Lower leg skin (tissue), 4 donors: ENCODE results near the gene GOLGA6A. TPM values are rescaled to one million over a fixed set of nuclear protein-coding genes. Genes with fewer than 3 reads are reported as not detected.
"Not testable (repeated sequence)": the region's sequence is repeated elsewhere in the genome, so short reads cannot be mapped to it uniquely, and the experiment has no call there.

Experiments used
- DNase-seq, 2 donors: peaks; one replicate each; pipeline ENCODE4 v3.0.0-alpha.2; 2019; ENCODE audit warnings: low spot score in 2 of 2
- H3K4me3 ChIP-seq: fragments of 200-600 bp; sonication (generic); 2 replicates; pipeline ENCODE4 v1.5.1; 2017; ENCODE audit warnings: mild to moderate bottlenecking, low read depth; ENCODE audit not compliant: poor library complexity, severe bottlenecking
- POLR2A ChIP-seq, 2 donors: fragments of 450-650 bp; IDR thresholded peaks; one replicate each; pipeline ENCODE4 v1.6.1; 2016 to 2017; ENCODE audit warnings: antibody characterized with exemption in 2 of 2, mild to moderate bottlenecking in 1 of 2, moderate library complexity in 1 of 2
- WGBS, 2 donors: methylation state at CpG; one replicate each; pipeline ENCODE4 v1.1.5; 2018; 5-methylcytosine and 5-hydroxymethylcytosine counted together
- intact Hi-C: fragments of 100-400 bp; cut with DNase I; formaldehyde crosslinking; loops from one replicate; pipeline ENCODE4 v1.15.0; 2023; ENCODE audit warnings: low total_unique reads
- total RNA-seq, 4 donors: library from RNA; depleted of rRNA; stranded (reverse); fragments of >200 nt; gene quantifications; one replicate each; pipeline ENCODE4 v1.1.0, GENCODE V29; 2016
- TF ChIP-seq, protein P1 (sequence below), 3 donors: fragments of 450-650 bp; IDR thresholded peaks; one replicate each; pipeline ENCODE4 v1.5.1; 2016; ENCODE audit warnings: antibody characterized with exemption in 3 of 3, mild to moderate bottlenecking in 3 of 3, moderate library complexity in 2 of 3

Gene GOLGA6A
- total RNA-seq, 4 donors from 2014 or later: 0.23 to 2.2 TPM; not detected in 2

GRCh38 chr15:74064822-74065221 lies 17.5 kb downstream of the GOLGA6A start:
- 51 to 54% methylated on average over 8 of the region's 8 CpGs for WGBS, 2 donors
- intact Hi-C loops, H3K4me3 ChIP-seq: not testable (repeated sequence)
- peak in 1 of 2 donors; percentile 58 for DNase-seq

DNA sequence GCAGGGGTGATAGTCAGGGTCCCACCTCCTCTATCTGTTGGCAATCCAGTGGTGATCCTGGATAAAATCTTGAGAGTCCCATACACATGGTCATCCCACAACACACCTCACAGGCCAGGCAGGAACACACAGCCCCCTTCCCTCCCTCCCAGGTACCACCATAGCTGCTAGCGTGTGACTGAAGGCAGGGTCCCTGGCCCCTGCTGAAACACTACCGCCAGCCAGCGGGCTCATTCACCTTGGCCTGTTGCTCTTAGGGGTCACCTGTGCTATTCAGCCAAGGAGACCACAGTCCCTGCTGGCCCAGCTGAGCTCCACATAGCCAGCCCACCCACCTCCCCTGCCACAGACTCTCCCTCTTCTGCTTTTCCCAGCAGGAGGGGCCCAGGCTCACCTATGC lies 18.2 kb downstream of the GOLGA6A start:
- DNase-seq, intact Hi-C loops, H3K4me3 ChIP-seq: not testable (repeated sequence)
- 98 to 100% methylated on average over 3 of the region's 3 CpGs for WGBS, 2 donors

GRCh38 chr15:74063425-74064146 lies 18.8 kb downstream of the GOLGA6A start:
- H3K4me3 ChIP-seq, intact Hi-C loops: not testable (repeated sequence)
- 85 to 88% methylated on average over 8 to 9 of the region's 17 CpGs for WGBS, 2 donors
- DNase-seq: peak in 1 of 2 donors; percentile 50

DNA sequence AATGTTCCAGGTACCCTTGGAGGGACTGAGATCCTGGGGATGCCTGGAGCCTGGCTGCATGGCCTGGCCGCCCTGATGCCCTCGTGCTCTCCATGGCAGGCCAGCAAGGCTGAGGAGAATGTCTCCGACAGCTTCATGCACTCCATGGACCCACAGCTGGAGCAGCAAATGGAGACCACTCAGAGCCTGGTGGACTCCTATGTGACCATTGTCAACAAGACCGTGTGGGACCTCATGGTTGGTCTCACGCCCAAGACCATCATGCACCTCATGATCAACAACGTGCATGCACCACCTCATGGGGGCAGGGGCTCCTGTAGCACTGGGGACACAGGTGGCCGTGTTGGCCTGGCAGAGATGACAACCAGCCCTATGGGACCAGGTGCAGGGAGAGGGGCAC lies 19.7 kb downstream of the GOLGA6A start:
- TF ChIP-seq, protein P1, sequence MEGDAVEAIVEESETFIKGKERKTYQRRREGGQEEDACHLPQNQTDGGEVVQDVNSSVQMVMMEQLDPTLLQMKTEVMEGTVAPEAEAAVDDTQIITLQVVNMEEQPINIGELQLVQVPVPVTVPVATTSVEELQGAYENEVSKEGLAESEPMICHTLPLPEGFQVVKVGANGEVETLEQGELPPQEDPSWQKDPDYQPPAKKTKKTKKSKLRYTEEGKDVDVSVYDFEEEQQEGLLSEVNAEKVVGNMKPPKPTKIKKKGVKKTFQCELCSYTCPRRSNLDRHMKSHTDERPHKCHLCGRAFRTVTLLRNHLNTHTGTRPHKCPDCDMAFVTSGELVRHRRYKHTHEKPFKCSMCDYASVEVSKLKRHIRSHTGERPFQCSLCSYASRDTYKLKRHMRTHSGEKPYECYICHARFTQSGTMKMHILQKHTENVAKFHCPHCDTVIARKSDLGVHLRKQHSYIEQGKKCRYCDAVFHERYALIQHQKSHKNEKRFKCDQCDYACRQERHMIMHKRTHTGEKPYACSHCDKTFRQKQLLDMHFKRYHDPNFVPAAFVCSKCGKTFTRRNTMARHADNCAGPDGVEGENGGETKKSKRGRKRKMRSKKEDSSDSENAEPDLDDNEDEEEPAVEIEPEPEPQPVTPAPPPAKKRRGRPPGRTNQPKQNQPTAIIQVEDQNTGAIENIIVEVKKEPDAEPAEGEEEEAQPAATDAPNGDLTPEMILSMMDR (IDR thresholded peaks at IDR 0.05): no peak
- TF ChIP-seq POLR2A (IDR thresholded peaks at IDR 0.05): no peak
- WGBS, 2 donors: 89 to 97% methylated on average over 5 to 7 of the region's 7 CpGs
- intact Hi-C loops: no loop called here
- H3K4me3 ChIP-seq: no peak overlapping the region
- DNase-seq: peak in 1 of 2 donors; percentile 80

DNA sequence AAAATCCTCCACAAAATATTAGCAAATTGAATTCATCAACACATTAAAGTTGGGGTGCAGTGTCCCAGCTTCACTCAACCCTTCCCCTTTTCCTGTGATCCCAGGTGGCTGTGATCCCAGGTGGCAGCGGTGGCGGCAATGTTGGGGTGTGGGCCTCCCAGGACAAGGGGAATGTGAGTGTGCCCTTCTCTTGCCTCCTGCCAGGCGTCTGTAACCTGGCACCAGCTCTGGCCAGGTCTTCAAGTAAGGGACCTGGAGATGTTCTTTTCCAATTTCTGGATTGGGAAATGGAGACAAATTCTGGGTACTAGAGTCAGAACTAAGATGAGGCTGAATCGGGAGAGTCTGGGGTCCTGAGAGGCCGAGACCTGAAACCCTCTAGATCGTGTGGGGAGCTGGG lies 20.1 kb downstream of the GOLGA6A start:
- TF ChIP-seq POLR2A (IDR thresholded peaks at IDR 0.05): no peak
- TF ChIP-seq, protein P1 (IDR thresholded peaks at IDR 0.05): no peak
- WGBS, 2 donors: 91 to 97% methylated on average over 6 of the region's 6 CpGs
- H3K4me3 ChIP-seq: no peak overlapping the region
- intact Hi-C loops: no loop called here
- peak in 1 of 2 donors; percentile 61 for DNase-seq

- DNase-seq: peak in 1 of 2 donors; percentile 60
- 66 to 84% methylated on average over 6 of the region's 6 CpGs for WGBS, 2 donors
- intact Hi-C loops: no loop called here
Observed at GRCh38 chr15:74060251-74060650, 22.1 kb downstream of the GOLGA6A start.

DNA sequence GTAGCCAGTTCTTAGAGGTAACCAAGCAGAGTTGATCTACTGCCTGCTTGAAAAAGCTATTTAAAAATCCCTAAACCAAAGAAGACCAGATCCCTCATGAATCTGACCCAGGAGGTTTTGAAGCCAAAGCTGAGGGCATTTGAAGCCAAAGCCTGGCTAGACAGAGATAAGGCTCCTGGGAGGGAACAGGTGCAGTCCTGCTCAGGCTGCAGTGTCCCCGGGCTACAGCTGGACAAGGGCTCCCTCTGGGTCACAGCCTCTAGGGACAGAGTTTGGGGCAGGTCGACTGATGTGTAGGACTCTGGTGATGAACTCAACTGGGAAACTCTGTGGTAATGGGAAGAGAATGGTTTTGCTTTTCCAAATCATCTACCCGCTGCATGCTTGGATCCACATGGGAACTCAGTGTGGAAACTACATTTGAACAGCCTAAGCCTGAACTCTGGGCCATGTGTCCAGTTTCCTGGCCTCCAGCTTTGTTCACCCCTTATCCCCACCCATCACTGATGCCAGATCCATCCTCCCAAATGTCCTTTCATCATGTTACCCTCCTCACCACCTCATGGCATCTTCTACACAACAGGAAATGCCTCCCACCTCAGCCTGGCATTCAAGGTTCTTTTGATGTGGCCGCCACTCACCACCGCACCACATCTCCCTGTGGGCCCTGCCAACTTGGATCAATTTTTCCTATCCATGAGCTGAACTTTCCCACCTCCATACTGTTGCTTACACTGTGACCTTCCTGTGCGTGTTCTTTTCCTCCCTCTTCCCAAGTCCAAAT lies 23.1 kb downstream of the GOLGA6A start:
- peak in 1 of 2 donors; percentile 65 for DNase-seq
- H3K4me3 ChIP-seq, intact Hi-C loops: not testable (repeated sequence)
- WGBS, 2 donors: 89 to 90% methylated on average over 6 of the region's 6 CpGs

More at GRCh38 chr15:74060251-74060650, 22.1 kb downstream of the GOLGA6A start:
- H3K4me3 ChIP-seq: no peak overlapping the region
- no peak for TF ChIP-seq POLR2A (IDR thresholded peaks at IDR 0.05)
- TF ChIP-seq, protein P1 (IDR thresholded peaks at IDR 0.05): no peak

- 96 to 97% methylated on average over 5 of the region's 5 CpGs for WGBS, 2 donors
- H3K4me3 ChIP-seq, intact Hi-C loops, DNase-seq: not testable (repeated sequence)
Observed at GRCh38 chr15:74056330-74056729, 26.0 kb downstream of the GOLGA6A start.
